Colonic mucosa (tissue), 4 donors: ENCODE data around the gene CEP41. TPM values are rescaled to one million over a fixed set of nuclear protein-coding genes. Genes with fewer than 3 reads are reported as not detected.
A peak's percentile ranks its signal among the peaks of the same experiment; 100 is the strongest.

ENCODE experiments used
- DNase-seq: peaks from one replicate; pipeline ENCODE4 v3.0.0-alpha.2; 2020
- H3K27ac ChIP-seq: fragments of 200-600 bp; one replicate; pipeline ENCODE4 v1.8.0; 2021
- H3K27me3 ChIP-seq: fragments of 200-600 bp; one replicate; pipeline ENCODE4 v1.8.0; 2021
- H3K36me3 ChIP-seq: fragments of 200-600 bp; one replicate; pipeline ENCODE4 v1.8.0; 2021
- H3K4me1 ChIP-seq: fragments of 200-600 bp; one replicate; pipeline ENCODE4 v1.8.0; 2021; ENCODE audit warnings: mild to moderate bottlenecking
- H3K4me3 ChIP-seq: fragments of 200-600 bp; one replicate; pipeline ENCODE4 v1.8.0; 2021
- H3K9ac ChIP-seq, 2 donors: one replicate each; pipeline ENCODE4 v1.7.0; 2013; ENCODE audit warnings: control low read depth in 2 of 2, low read depth in 2 of 2, low read length in 2 of 2
- H3K9me3 ChIP-seq: fragments of 200-600 bp; one replicate; pipeline ENCODE4 v1.8.0; 2021
- intact Hi-C: fragments of 100-400 bp; cut with DNase I; formaldehyde crosslinking; loops from one replicate; pipeline ENCODE4 v1.14.1; 2022
- total RNA-seq, 2 donors: library from RNA; stranded (reverse); fragmentation: NEBNext Ultra II Directional in 1 of 2; extraction: Animal tissue kit (Norgen Biotek cat#: 25700) in 1 of 2; gene quantifications; one replicate each; pipeline ENCODE4 v1.2.1, GENCODE V29; 2021
- TF ChIP-seq, protein P1 (sequence below): fragments of 200-600 bp; IDR thresholded peaks from one replicate; pipeline ENCODE4 v1.8.0; 2022; ENCODE audit warnings: antibody characterized with exemption, mild to moderate bottlenecking
- donor health status: healthy.
- donor health status: DM: no; HTN: no; CAD: no.
- donor health status: DM: no; HTN: no; CAD: no.

The CEP41 gene
- total RNA-seq, 2 donors from 2014 or later = 6.9 to 13.6 TPM

- intact Hi-C loops = no loop called here
- Histone ChIP-seq H3K36me3 (no peaks in the 10 kb centered on the region), H3K9ac (no peak overlapping the region), H3K9me3 (no peaks in the 10 kb centered on the region), H3K27me3 (no peaks in the 10 kb centered on the region), H3K4me3 (no peak overlapping the region), H3K27ac (no peak overlapping the region), H3K4me1 (no peaks in the 10 kb centered on the region)
- TF ChIP-seq, protein P1, sequence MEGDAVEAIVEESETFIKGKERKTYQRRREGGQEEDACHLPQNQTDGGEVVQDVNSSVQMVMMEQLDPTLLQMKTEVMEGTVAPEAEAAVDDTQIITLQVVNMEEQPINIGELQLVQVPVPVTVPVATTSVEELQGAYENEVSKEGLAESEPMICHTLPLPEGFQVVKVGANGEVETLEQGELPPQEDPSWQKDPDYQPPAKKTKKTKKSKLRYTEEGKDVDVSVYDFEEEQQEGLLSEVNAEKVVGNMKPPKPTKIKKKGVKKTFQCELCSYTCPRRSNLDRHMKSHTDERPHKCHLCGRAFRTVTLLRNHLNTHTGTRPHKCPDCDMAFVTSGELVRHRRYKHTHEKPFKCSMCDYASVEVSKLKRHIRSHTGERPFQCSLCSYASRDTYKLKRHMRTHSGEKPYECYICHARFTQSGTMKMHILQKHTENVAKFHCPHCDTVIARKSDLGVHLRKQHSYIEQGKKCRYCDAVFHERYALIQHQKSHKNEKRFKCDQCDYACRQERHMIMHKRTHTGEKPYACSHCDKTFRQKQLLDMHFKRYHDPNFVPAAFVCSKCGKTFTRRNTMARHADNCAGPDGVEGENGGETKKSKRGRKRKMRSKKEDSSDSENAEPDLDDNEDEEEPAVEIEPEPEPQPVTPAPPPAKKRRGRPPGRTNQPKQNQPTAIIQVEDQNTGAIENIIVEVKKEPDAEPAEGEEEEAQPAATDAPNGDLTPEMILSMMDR = no peak
- DNase-seq = no peak
These were observed 3.4 kb upstream of the CEP41 start for GRCh38 chr7:130444234-130444633.

GRCh38 chr7:130442601-130443000 is 1.8 kb upstream of the CEP41 start:
- no peak for DNase-seq
- H3K27ac ChIP-seq = no peak overlapping the region
- H3K4me1 ChIP-seq = no peaks in the 10 kb centered on the region
- intact Hi-C loops = no loop called here
- TF ChIP-seq, protein P1 = no peak
- H3K4me3 ChIP-seq = no peak overlapping the region
- H3K9ac ChIP-seq = no peak overlapping the region
- no peaks in the 10 kb centered on the region for H3K27me3 ChIP-seq
- no peaks in the 10 kb centered on the region for H3K36me3 ChIP-seq
- no peaks in the 10 kb centered on the region for H3K9me3 ChIP-seq

- Histone ChIP-seq H3K4me3 (peak overlapping the region; percentile 75), H3K27ac (peak overlapping the region; percentile 38), H3K9ac (peak overlapping the region in 1 of 2 donors; percentile 8), H3K4me1 (no peaks in the 10 kb centered on the region), H3K27me3 (no peaks in the 10 kb centered on the region), H3K9me3 (no peaks in the 10 kb centered on the region), H3K36me3 (no peaks in the 10 kb centered on the region)
- DNase-seq = no peak
- TF ChIP-seq, protein P1 = no peak
- intact Hi-C loops = no loop called here
These were observed 623 bp upstream of the CEP41 start for GRCh38 chr7:130441408-130441869.

GRCh38 chr7:130436253-130436652 is 4.6 kb downstream of the CEP41 start:
- no peak overlapping the region for H3K27ac ChIP-seq
- H3K9me3 ChIP-seq = no peaks in the 10 kb centered on the region
- H3K27me3 ChIP-seq = no peaks in the 10 kb centered on the region
- H3K9ac ChIP-seq = no peak overlapping the region
- H3K4me1 ChIP-seq = no peaks in the 10 kb centered on the region
- intact Hi-C loops = no loop called here
- no peak overlapping the region for H3K4me3 ChIP-seq
- TF ChIP-seq, protein P1 = no peak
- no peak for DNase-seq
- no peaks in the 10 kb centered on the region for H3K36me3 ChIP-seq

DNA sequence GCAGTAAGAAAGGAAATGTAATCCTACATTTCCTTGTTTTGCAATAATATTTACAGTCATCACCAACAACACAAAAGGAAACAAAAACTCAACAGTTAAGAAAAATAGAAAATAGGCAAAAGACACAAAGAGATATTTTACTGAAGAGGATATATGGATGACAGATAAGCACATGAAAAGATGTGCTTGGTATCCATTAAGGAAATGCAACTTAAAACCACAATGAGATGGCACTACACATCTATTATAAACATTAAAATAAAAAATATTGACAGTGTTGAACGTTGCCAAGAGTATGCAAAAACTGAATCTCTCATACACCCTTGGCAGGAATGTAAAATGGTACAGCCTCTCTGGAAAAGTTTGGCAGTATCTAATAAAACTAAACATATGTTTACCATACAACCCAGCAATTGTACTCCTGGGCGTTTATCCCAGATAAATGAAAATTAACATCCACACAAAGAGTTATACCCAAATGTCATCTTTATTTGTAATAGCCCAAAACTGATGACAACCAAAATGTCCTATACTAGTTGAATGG is 5.4 kb downstream of the CEP41 start:
- TF ChIP-seq, protein P1 = no peak
- H3K27me3 ChIP-seq = no peaks in the 10 kb centered on the region
- H3K27ac ChIP-seq = no peak overlapping the region
- intact Hi-C loops = no loop called here
- H3K4me3 ChIP-seq = no peak overlapping the region
- H3K9me3 ChIP-seq = no peaks in the 10 kb centered on the region
- DNase-seq = no peak
- no peak overlapping the region for H3K9ac ChIP-seq
- no peaks in the 10 kb centered on the region for H3K4me1 ChIP-seq
- H3K36me3 ChIP-seq = no peaks in the 10 kb centered on the region
